Stimulated activated CD4-positive, alpha-beta T cell treated with anti-CD3 and anti-CD28 coated beads, TNF-alpha, amount 100 ng/mL, for 24 hours (primary cell): ENCODE measurements around the gene SH3D19.

ENCODE experiments used
- DNase-seq, 3 experiments: peaks; one replicate each; pipeline ENCODE4 v3.0.0-alpha.2; 2020; ENCODE audit warnings: low read depth in 3 of 3

The SH3D19 gene

GRCh38 chr4:151228189-151229119, 97.0 kb downstream of the SH3D19 start:
- DNase-seq: no peak

- DNase-seq: no peak
Observed at GRCh38 chr4:151227731-151228130, 97.7 kb downstream of the SH3D19 start.

DNA sequence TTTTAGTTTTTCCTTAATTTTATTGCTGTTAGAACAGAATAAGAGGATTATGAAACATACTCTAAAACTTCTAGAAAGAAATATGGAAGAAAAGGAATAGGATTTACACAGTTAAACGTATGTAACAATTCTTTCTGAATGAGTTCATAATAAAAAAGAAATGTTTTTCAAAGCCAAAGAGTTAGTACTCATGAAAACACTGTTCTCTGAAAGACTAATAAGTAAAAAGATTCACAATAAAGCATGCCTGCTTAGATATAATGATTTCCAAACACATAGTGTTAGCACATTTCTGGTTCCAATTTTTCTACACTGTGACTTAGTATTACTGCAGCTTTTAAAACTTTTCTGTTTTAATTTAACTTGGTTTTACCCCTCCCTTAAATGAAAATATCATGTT, 98.2 kb downstream of the SH3D19 start:
- no peak for DNase-seq

- DNase-seq: no peak
Observed at GRCh38 chr4:151226004-151226932, 99.1 kb downstream of the SH3D19 start.

DNA sequence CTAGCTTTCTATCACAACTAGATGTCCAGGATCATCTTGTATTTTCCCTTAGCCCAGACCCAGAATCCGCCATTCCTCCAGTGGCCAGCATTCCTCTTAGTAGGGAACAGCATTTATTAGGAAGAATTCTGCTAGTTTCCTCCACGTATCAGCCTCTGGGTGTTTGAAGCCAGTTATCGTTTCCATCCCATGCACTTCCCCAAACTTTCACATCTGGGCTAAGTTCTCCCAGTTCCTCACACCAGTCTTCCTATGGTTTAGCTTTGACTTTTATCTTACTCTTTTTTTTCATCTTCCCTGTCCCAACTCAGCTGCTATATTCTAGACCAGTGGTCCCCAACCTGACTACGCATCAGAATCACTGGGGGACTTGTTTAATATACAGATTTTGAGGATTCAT, 101.9 kb downstream of the SH3D19 start:
- DNase-seq: no peak

DNA sequence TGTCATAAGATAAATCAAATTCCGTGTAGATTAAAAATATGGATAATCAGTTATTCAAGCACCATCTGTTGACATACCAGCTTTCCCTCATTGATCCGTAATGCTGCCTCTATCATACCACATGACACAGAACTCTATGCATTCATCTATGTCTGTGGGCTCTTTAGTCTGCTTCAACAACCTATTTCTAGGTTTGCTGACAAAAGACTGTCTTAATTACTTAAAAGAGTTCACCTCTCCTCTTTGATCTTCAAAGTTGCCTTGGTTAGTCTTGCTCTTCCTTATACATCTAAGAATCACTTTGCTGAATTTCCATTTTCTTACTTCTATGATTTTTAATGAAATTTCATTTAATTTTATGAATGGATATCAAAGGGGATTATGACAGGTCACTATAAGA, 105.5 kb downstream of the SH3D19 start:
- no peak for DNase-seq

- no peak for DNase-seq
Observed at GRCh38 chr4:151219091-151219490, 106.3 kb downstream of the SH3D19 start.

DNA sequence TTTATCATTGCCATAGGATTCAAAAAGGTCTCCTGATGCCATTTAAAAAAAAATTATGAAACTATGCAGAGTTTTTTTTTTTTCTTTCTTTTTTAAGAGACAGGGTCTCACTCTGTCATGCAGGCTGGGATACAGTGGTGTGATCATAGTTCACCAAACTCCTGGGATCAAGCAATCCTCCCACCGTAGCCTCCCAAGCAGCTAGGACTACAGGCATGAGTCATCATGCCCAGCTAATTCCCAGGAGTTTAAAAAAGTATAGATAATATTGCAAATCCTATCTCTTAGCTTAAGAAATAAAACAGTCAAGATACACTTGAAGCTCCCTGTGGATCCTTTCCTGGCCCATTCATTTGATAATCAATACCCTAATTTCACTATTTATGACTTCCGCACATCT, 107.1 kb downstream of the SH3D19 start:
- no peak for DNase-seq

- DNase-seq: no peak
Observed at GRCh38 chr4:151217326-151217725, 108.1 kb downstream of the SH3D19 start.

GRCh38 chr4:151215295-151215694, 110.1 kb downstream of the SH3D19 start:
- DNase-seq: no peak

GRCh38 chr4:151207868-151208267, 117.5 kb downstream of the SH3D19 start:
- no peak for DNase-seq

DNA sequence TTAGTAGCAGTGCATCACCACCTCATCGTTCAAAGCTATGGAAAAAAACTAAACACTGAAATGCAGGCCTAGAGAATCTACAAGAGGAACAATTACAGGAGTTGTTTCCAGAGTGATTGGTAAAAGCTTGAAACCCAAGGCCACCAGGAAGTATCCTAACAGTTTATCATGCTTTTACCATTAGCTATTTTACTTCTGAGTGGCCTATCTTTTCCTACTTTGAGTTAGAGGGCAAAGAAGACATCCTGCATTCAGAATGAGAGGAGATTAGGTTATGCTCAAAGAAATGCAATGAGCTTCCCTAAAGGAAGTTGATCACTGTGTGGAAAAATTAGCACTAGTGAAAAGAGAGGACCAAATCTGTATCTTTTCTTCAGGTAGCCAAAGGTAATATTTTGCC, 118.2 kb downstream of the SH3D19 start:
- DNase-seq: no peak

- no peak for DNase-seq
Observed at GRCh38 chr4:151206241-151207005, 119.0 kb downstream of the SH3D19 start.

- no peak for DNase-seq
Observed at GRCh38 chr4:151205722-151206121, 119.7 kb downstream of the SH3D19 start.

DNA sequence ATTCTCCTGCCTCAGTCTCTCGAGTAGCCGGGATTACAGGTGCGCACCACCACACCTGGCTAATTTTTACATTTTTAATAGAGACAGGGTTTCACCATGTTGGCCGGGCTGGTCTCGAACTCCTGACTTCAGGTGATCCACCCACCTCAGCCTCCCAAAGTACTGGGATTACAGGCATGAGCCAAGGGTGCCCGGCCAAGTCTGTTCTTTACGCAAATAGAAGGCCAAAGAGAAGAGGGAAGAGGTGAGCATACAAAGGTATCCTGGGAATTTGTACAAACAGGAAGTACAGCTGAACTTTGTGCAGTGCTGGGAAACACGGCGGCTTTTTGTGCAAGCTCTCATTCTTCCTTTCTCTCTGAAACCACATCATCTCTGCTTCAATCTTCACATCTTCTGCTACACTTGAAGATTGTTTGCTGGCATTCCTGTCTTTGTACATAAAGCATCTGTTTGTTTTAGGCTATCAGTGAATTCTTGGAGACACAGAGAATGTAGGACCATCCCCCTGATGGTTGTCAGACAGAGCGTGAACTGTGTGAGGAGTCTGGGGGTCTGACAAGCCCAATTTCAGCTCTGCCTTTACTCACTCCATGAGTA, 120.4 kb downstream of the SH3D19 start:
- DNase-seq: no peak

DNA sequence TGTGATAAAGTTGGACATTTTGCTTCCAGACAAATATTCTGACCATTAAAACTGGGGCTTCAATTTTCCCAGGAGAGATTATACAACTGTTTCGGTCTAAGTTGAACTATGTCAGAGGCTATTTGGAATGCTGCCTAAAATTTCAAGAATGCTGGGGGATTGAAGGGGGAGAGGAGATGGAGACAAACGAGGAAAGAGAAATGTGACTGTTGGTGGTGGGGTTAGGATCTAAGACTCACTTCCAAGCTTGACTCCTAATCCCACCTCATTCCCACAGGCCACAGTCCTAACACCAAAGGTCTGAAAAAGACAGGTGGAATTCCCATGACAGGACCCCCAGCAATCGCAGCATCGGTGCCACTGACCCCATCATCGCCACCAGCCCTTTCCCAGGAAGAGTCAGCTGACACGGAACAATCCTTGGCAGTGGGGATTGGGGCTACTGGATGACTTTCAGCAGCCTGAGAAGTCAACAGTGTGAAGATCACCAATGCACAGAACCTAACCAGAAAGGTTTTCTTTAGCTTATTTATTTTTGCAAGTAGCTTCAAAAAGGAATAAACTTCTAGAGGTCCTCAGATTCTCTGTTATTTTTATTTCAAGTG, 122.5 kb downstream of the SH3D19 start:
- no peak for DNase-seq

DNA sequence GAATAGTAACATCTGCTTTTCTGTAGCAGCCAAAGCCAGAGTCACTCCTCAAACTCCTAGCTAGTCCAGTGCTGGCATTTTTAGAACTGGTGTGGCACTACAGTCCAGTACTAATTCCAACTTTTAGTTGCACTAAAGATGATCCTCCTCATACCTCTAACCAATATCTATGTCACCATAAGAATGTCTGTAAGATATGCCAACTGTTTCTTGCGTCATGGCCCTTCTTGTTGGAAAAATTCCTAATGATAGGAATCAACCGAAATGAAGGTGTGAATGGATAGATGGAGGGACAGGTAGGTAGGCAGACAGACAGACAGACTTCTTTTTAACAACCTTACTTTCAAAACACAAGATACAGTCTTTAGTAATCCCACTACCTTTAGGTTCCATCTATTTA, 123.0 kb downstream of the SH3D19 start:
- DNase-seq: no peak

GRCh38 chr4:151199319-151200190, 125.8 kb downstream of the SH3D19 start:
- DNase-seq: no peak

DNA sequence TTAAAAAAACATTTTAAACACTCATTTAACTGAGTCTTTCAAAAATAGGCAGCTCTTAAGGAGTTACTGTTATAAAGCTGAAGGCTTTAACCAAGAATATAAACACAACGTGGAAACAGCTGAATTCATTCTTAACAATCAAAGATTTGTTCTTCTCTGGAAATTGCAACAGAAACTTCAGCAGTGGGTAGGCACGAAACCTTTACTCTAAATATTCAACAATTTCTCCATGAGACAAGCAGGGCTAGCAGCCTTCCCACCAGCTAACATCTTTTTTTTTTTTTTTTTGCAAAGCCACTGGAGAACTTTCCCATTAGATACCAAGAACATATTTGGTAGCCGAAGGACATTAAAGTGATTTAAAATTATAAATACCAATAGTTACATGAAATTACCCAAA, 126.7 kb downstream of the SH3D19 start:
- no peak for DNase-seq

- no peak for DNase-seq
Observed at GRCh38 chr4:151197247-151197646, 128.2 kb downstream of the SH3D19 start.
